HG03175 (cell line): ENCODE data around the gene GASK1A.

Experiments
- ATAC-seq: cut with Tn5 transposase; IDR thresholded peaks from one replicate; pipeline ENCODE4 v1.9.1; 2021; ENCODE audit warnings: mild to moderate bottlenecking, moderate library complexity; ENCODE audit not compliant: unreplicated experiment

The GASK1A gene

GRCh38 chr3:42982645-42983412, 3.7 kb downstream of the GASK1A start:
- no peak for ATAC-seq

GRCh38 chr3:42983927-42984326, 4.8 kb downstream of the GASK1A start:
- no peak for ATAC-seq

GRCh38 chr3:42984701-42985100, 5.6 kb downstream of the GASK1A start:
- no peak for ATAC-seq

- ATAC-seq = no peak
Measured at GRCh38 chr3:42988097-42988496, 9.0 kb downstream of the GASK1A start.

GRCh38 chr3:42988566-42988965, 9.5 kb downstream of the GASK1A start:
- ATAC-seq = no peak

GRCh38 chr3:42991341-42992315, 12.5 kb downstream of the GASK1A start:
- ATAC-seq = no peak

GRCh38 chr3:42994595-42994994, 15.5 kb downstream of the GASK1A start:
- ATAC-seq = no peak

- ATAC-seq = no peak
Measured at GRCh38 chr3:42996021-42996420, 16.9 kb downstream of the GASK1A start.

- no peak for ATAC-seq
Measured at GRCh38 chr3:42996633-42997075, 17.5 kb downstream of the GASK1A start.

- no peak for ATAC-seq
Measured at GRCh38 chr3:42999212-42999611, 20.1 kb downstream of the GASK1A start.

GRCh38 chr3:42999632-43000031, 20.5 kb downstream of the GASK1A start:
- no peak for ATAC-seq

- no peak for ATAC-seq
Measured at GRCh38 chr3:43000387-43000786, 21.3 kb downstream of the GASK1A start.

GRCh38 chr3:43001094-43001553, 22.0 kb downstream of the GASK1A start:
- no peak for ATAC-seq

- no peak for ATAC-seq
Measured at GRCh38 chr3:43001556-43002121, 22.5 kb downstream of the GASK1A start.

- ATAC-seq = no peak
Measured at GRCh38 chr3:43004282-43004681, 25.2 kb downstream of the GASK1A start.

- no peak for ATAC-seq
Measured at GRCh38 chr3:43005253-43005652, 26.1 kb downstream of the GASK1A start.

GRCh38 chr3:43005981-43006380, 26.9 kb downstream of the GASK1A start:
- no peak for ATAC-seq

- no peak for ATAC-seq
Measured at GRCh38 chr3:43006825-43007224, 27.7 kb downstream of the GASK1A start.

- no peak for ATAC-seq
Measured at GRCh38 chr3:43009547-43009946, 30.4 kb downstream of the GASK1A start.

- ATAC-seq = no peak
Measured at GRCh38 chr3:43010638-43011037, 31.5 kb downstream of the GASK1A start.

GRCh38 chr3:43011638-43012037, 32.5 kb downstream of the GASK1A start:
- ATAC-seq = no peak
